ENCODE results near the gene PAM. TPM values are rescaled to one million over a fixed set of nuclear protein-coding genes. Genes with fewer than 3 reads are reported as not detected.

Gene PAM
- total RNA-seq, 1 experiment from 2014 or later: 257 TPM

DNA sequence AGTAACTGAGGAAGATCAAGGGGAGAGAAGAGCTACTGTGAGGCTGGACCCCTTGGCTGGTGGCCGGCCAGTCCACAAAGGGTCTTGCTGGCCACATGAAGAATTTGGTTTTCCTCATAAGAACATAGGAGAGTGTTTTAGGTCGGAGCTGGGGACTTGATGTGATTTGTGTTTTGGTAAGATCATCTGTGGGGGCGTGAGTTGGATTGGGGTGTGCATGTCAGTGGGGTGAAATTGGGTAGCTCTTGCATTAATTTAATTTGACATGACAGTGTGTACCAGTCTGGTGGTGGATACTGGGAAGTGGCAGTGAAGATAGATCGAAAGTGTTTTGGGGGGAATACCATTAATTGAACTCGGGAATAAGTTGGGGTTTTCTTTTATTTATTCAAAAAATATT lies 8.6 kb downstream of the PAM start (continued):
- TF ChIP-seq ELF1 (IDR thresholded peaks at IDR 0.05; ENCODE audit: borderline replicate concordance, low read depth) (no peak), MAX (IDR thresholded peaks at IDR 0.05) (no peak), CBX3 (IDR thresholded peaks at IDR 0.05; ENCODE audit: low read depth) (no peak), FOSL1 (IDR thresholded peaks at IDR 0.05; ENCODE audit: low read depth) (no peak)
- TF ChIP-seq, protein P1, sequence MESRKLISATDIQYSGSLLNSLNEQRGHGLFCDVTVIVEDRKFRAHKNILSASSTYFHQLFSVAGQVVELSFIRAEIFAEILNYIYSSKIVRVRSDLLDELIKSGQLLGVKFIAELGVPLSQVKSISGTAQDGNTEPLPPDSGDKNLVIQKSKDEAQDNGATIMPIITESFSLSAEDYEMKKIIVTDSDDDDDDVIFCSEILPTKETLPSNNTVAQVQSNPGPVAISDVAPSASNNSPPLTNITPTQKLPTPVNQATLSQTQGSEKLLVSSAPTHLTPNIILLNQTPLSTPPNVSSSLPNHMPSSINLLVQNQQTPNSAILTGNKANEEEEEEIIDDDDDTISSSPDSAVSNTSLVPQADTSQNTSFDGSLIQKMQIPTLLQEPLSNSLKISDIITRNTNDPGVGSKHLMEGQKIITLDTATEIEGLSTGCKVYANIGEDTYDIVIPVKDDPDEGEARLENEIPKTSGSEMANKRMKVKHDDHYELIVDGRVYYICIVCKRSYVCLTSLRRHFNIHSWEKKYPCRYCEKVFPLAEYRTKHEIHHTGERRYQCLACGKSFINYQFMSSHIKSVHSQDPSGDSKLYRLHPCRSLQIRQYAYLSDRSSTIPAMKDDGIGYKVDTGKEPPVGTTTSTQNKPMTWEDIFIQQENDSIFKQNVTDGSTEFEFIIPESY (IDR thresholded peaks at IDR 0.05; ENCODE audit: extremely low read depth, insufficient replicate concordance, low read length): no peak

DNA sequence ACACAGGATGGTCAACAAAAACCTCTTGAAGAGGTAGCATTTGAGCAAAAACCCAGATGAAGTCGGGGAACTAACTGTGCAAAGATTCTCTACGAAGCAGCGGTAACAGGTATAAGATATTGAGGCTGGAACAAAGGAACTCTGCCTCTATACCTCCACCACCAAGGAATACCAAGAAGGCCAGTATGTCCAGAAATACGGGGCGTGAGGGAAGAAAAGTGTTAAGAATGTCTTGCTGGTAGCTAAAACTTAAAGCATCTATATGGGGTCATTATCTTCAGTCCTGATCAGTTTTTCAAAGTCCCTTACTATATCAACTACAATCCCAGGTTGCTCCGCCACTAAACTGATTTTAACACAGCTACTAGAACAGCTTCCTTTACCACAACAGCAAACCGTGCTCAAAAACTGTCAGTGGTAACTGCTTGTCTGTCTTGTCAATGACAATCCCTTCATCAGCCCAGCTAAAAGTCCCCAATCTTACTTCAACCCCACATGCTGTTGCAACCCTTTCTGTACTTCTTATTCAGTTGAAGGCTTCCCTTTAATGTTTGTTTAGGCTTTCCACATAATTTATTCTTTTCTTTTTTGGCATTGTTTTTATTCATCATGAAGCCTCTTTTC lies 9.4 kb downstream of the PAM start:
- Histone ChIP-seq H3K27ac (ENCODE audit: low read depth, low read length) (no peak overlapping the region), H3K4me2 (ENCODE audit: low read length) (no peak overlapping the region), H3K27me3 (ENCODE audit: insufficient read depth, low read length) (no peaks in the 10 kb centered on the region), H3K4me1 (ENCODE audit: control insufficient read depth in 1 of 2, insufficient read depth in 2 of 2, low read length in 2 of 2) (peaks cover 27 to 35% of the 10 kb centered on the region in 2 experiments), H3K4me3 (replicated peaks in 1 of 2; ENCODE audit: low read depth in 1 of 2, low read length in 2 of 2) (no peak overlapping the region), H4K20me1 (ENCODE audit: insufficient read depth) (no peaks in the 10 kb centered on the region), H3K9me2 (ENCODE audit: insufficient read depth) (no peaks in the 10 kb centered on the region), H3K9me3 (ENCODE audit: control insufficient read depth in 1 of 2, insufficient read depth in 1 of 2, low read depth in 1 of 2, low read length in 2 of 2) (no peaks in the 10 kb centered on the region), H2AFZ (ENCODE audit: low read depth, low read length, poor library complexity, severe bottlenecking) (no peak overlapping the region), H3K9ac (ENCODE audit: low read length) (no peak overlapping the region), H3K36me3 (ENCODE audit: control insufficient read depth in 1 of 2, insufficient read depth in 2 of 2, low read length in 2 of 2) (no peaks in the 10 kb centered on the region), H3K79me2 (ENCODE audit: insufficient read depth, low read length) (peaks cover 86% of the 10 kb centered on the region)
- no TSS peak for BruUV-seq (replicated peaks)
- ChIA-PET RAD21 (ENCODE audit: low non-redundant PET in 1 of 2, low total read pairs in 2 of 2, uncharacterized antibody in 2 of 2, unreplicated experiment in 2 of 2) (no interaction called here), CTCF (no interaction called here), POLR2A (no interaction called here)
- no peak for ATAC-seq
- DNase-seq (ENCODE audit: low read depth, low spot score): no peak
- intact Hi-C loops (cut with micrococcal nuclease): no loop called here
- TF ChIP-seq, protein P2, sequence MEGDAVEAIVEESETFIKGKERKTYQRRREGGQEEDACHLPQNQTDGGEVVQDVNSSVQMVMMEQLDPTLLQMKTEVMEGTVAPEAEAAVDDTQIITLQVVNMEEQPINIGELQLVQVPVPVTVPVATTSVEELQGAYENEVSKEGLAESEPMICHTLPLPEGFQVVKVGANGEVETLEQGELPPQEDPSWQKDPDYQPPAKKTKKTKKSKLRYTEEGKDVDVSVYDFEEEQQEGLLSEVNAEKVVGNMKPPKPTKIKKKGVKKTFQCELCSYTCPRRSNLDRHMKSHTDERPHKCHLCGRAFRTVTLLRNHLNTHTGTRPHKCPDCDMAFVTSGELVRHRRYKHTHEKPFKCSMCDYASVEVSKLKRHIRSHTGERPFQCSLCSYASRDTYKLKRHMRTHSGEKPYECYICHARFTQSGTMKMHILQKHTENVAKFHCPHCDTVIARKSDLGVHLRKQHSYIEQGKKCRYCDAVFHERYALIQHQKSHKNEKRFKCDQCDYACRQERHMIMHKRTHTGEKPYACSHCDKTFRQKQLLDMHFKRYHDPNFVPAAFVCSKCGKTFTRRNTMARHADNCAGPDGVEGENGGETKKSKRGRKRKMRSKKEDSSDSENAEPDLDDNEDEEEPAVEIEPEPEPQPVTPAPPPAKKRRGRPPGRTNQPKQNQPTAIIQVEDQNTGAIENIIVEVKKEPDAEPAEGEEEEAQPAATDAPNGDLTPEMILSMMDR (IDR thresholded peaks at IDR 0.05 in 2 of 3, conservative IDR thresholded peaks at IDR 0.05 in 1 of 3; ENCODE audit: borderline replicate concordance in 1 of 3, insufficient read depth in 1 of 3, low read depth in 2 of 3, low read length in 2 of 3): no peak
- TF ChIP-seq ATF3 (IDR thresholded peaks at IDR 0.05) (no peak), CBX3 (IDR thresholded peaks at IDR 0.05; ENCODE audit: low read depth) (no peak), ELF1 (IDR thresholded peaks at IDR 0.05; ENCODE audit: borderline replicate concordance, low read depth) (no peak), EZH2phosphoT487 (IDR thresholded peaks at IDR 0.05; ENCODE audit: borderline replicate concordance) (no peak)
- TF ChIP-seq, protein P1 (IDR thresholded peaks at IDR 0.05; ENCODE audit: extremely low read depth, insufficient replicate concordance, low read length): no peak
